Upper lobe of left lung (tissue), 4 donors: Measurements from ENCODE around the gene MPO.

ENCODE experiments used
- EP300 ChIP-seq, 4 donors: sonication (generic); formaldehyde crosslinking; IDR thresholded peaks; one replicate each; pipeline ENCODE4 v1.5.1; 2017; ENCODE audit warnings: antibody characterized with exemption in 4 of 4, control low read depth in 2 of 4
- POLR2AphosphoS5 ChIP-seq, 2 donors: sonication (generic); formaldehyde crosslinking; IDR thresholded peaks; one replicate each; pipeline ENCODE4 v1.5.1; 2017; ENCODE audit warnings: antibody characterized with exemption in 2 of 2
- TF ChIP-seq, protein P1 (sequence below), 6 experiments: fragments of 450-650 bp in 4 of 6; fragments of 200-600 bp in 2 of 6; sonication (generic) in 2 of 6; IDR thresholded peaks; one replicate each; pipeline ENCODE4 v1.5.1; 2016 to 2019; ENCODE audit warnings: antibody characterized with exemption in 6 of 6

DNA sequence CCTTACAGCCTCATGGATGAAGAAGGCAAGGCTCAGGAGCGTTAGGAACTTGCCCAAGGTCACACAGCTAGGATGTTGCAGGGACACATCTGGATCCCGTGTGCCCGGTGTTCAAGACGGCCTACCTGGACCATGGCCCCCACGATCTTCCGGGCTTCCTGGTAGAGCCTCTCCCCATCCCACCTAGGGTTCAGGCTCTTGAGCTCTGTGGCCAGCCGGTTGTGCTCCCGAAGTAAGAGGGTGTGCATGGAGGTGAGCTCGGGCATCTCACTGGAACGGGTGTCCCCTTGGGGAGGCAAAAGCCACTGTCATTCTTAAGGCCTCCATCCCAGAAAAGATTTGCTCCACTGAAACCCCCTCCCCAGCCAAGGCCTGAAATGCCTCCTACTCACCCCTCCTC, 5.3 kb downstream of the MPO start:
- TF ChIP-seq, protein P1, sequence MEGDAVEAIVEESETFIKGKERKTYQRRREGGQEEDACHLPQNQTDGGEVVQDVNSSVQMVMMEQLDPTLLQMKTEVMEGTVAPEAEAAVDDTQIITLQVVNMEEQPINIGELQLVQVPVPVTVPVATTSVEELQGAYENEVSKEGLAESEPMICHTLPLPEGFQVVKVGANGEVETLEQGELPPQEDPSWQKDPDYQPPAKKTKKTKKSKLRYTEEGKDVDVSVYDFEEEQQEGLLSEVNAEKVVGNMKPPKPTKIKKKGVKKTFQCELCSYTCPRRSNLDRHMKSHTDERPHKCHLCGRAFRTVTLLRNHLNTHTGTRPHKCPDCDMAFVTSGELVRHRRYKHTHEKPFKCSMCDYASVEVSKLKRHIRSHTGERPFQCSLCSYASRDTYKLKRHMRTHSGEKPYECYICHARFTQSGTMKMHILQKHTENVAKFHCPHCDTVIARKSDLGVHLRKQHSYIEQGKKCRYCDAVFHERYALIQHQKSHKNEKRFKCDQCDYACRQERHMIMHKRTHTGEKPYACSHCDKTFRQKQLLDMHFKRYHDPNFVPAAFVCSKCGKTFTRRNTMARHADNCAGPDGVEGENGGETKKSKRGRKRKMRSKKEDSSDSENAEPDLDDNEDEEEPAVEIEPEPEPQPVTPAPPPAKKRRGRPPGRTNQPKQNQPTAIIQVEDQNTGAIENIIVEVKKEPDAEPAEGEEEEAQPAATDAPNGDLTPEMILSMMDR (IDR thresholded peaks at IDR 0.05) = no peak
- TF ChIP-seq POLR2AphosphoS5 (IDR thresholded peaks at IDR 0.05) = no peak
- no peak for TF ChIP-seq EP300 (IDR thresholded peaks at IDR 0.05)
